ENCODE measurements around the gene FNIP2.
A peak's percentile ranks its signal among the peaks of the same experiment; 100 is the strongest.
"Not testable (repeated sequence)": the region's sequence is repeated elsewhere in the genome, so short reads cannot be mapped to it uniquely, and the experiment has no call there.

The FNIP2 gene

DNA sequence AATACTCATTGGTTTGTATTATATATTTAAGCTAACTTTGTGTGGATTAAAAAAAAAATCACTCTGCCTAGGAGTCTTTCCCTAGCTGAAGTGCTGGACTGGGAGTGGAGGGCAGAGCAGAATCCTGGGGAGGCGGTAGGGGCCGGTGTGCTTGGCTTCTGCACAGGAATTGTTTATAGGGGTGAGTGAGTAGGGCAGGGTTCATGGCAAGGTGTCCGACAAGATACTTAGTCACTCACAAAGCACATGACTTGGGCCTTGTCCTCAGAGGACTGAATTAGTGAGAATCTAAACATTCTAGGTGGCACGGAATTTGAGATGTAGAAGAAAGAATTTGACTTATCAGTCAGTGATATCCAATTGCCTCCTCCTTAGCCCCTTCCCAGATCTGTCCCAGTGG, 32.2 kb downstream of the FNIP2 start:
- DNase-seq (ENCODE audit: extremely low spot score), result no peak
- TF ChIP-seq, protein P1, sequence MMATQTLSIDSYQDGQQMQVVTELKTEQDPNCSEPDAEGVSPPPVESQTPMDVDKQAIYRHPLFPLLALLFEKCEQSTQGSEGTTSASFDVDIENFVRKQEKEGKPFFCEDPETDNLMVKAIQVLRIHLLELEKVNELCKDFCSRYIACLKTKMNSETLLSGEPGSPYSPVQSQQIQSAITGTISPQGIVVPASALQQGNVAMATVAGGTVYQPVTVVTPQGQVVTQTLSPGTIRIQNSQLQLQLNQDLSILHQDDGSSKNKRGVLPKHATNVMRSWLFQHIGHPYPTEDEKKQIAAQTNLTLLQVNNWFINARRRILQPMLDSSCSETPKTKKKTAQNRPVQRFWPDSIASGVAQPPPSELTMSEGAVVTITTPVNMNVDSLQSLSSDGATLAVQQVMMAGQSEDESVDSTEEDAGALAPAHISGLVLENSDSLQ (IDR thresholded peaks at IDR 0.05), result no peak
- TF ChIP-seq FOXK2 (IDR thresholded peaks at IDR 0.05) (no peak), SUZ12 (IDR thresholded peaks at IDR 0.05) (no peak), ZNF384 (IDR thresholded peaks at IDR 0.05) (no peak), TARDBP (IDR thresholded peaks at IDR 0.05) (no peak)
- CTCF ChIA-PET, result interaction anchor here (2.0 kb wide), 1 partner anchor 9 kb away, joined by 6 read pairs; no protein-coding TSS in a partner anchor
- POLR2A ChIA-PET, result no interaction called here

DNA sequence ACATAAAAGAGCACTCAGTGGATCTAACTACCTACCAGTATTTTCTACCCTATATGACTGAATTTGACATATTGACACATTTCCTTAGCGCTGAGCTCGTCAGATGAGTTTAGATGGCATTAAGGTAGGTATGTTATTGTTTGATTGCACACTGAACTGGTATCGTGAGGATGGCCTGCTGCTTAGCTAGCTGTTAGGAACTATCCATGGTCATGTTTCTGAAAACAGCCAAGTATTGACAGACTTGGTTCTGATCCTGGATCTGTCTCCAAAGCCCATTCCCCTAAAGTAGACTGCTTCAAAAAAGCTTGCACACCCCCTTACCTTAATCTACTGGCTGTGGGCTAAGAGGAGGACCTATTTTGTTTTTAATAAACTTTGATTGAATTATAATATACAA, 32.9 kb downstream of the FNIP2 start:
- ChIA-PET CTCF (no interaction called here), POLR2A (no interaction called here)
- no peak for TF ChIP-seq ELF4 (IDR thresholded peaks at IDR 0.05)
- no peak for TF ChIP-seq CTBP1 (IDR thresholded peaks at IDR 0.05; ENCODE audit: borderline replicate concordance)
- no peak for TF ChIP-seq LEF1 (IDR thresholded peaks at IDR 0.05; ENCODE audit: borderline replicate concordance)
- no peak for TF ChIP-seq HDGF (IDR thresholded peaks at IDR 0.05; ENCODE audit: borderline replicate concordance)
- TF ChIP-seq ARNT (IDR thresholded peaks at IDR 0.05), result no peak
- no peak for TF ChIP-seq SUZ12 (IDR thresholded peaks at IDR 0.05)
- no peak for TF ChIP-seq L3MBTL2 (conservative IDR thresholded peaks at IDR 0.05)
- no peak for TF ChIP-seq FOXK2 (IDR thresholded peaks at IDR 0.05)
- no peak for TF ChIP-seq FOXM1 (IDR thresholded peaks at IDR 0.05; ENCODE audit: borderline replicate concordance)
- no peak for TF ChIP-seq NFRKB (IDR thresholded peaks at IDR 0.05)
- DNase-seq (ENCODE audit: extremely low spot score), result no peak

DNA sequence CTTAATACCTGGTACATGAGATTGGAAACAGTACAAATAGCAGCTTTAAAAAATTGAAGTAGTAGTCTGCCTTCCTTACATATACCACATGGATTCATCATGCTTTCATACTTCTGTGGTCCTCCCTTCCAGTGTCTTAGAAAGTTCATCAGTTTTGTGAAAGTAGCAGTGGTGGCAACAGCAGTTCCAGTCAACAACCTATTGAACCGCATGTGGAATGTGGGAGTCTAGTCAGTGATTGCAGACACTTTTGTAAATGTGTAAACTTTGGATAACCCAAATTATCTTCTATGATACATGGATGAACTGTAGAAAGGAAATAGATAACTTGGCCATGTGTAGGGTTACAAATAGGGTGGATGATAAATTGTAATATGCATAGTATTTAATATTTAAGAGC, 34.1 kb downstream of the FNIP2 start:
- no peak for DNase-seq (ENCODE audit: extremely low spot score)
- ChIA-PET POLR2A (no interaction called here), CTCF (interaction anchor here (0.7 kb wide), 1 partner anchor 398 kb away, joined by 3 read pairs; no protein-coding TSS in a partner anchor)
- TF ChIP-seq SP1 (IDR thresholded peaks at IDR 0.05) (no peak), TARDBP (IDR thresholded peaks at IDR 0.05) (no peak), FOXA1 (IDR thresholded peaks at IDR 0.05) (no peak)

DNA sequence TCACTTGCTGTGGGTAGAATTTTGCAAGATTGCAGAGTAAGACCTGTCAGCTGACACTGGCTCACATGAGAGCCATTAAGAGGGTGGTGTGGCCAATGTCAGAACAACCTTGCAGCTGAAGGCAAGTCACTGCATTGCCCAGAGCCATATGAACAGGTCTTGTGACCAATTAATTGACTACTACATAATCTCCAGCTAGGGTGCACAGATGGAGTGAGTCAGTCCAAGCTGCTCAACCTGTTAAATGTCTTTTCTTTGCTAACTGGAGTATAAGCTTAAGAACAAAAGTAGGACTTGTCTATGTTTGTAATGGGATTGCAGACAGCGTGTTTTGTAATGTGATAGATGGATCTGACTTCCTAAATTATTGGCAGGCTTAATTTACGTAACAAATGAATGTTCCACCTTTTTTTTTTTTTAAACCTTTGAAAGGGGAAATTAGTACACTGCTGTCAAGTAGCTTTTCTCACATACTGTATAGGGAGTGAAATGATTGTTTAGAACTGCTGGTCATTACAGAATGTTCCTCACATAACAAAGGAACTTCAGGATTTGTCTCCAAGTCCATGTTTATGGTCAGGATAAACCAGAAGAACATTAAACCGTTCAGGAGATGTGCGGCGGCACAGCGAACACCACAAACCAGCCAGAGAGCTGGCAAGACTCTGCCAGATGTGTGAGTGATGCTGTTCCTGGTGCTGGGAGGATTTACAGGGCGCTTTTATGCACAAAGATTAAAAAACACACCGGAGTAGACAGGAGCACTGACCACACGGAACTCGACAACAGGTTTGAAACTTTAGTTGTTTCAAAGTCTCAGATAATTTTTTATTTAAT, 37.0 kb downstream of the FNIP2 start:
- ChIA-PET POLR2A (interaction anchor here (0.8 kb wide), 1 partner anchor 36 kb away, joined by 3 read pairs; the partner anchor contains the start of gene FNIP2), CTCF (interaction anchor here (0.6 kb wide), 1 partner anchor 550 kb away, joined by 4 read pairs; no protein-coding TSS in a partner anchor)
- TF ChIP-seq L3MBTL2 (conservative IDR thresholded peaks at IDR 0.05) (no peak), LEF1 (IDR thresholded peaks at IDR 0.05; ENCODE audit: borderline replicate concordance) (no peak), ZNF384 (IDR thresholded peaks at IDR 0.05) (no peak), TARDBP (IDR thresholded peaks at IDR 0.05) (no peak)
- TF ChIP-seq, protein P1 (IDR thresholded peaks at IDR 0.05), result 0 out of 2 replicates have a peak, but pooled peaks have one; percentile 24
- DNase-seq (ENCODE audit: extremely low spot score), result no peak

DNA sequence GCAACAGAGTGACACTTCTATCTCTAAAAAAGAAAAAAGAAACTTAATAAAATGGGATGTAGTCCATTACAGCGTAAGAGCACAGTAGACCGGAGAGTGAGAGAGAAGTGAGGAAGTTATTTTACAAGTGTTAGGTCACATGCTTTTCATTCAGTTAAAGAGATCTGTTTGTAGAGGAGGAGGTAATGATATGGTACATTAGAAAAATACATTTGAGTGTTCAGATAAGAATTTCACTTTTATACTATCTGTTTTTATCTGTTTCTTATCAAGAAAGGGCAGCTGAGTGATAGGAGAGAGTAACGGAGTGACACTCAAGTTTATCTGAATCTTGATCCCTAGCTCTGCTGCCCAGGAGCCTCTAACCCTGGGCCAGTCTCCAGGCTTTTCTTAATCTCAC, 38.9 kb downstream of the FNIP2 start:
- ChIA-PET CTCF (no interaction called here), POLR2A (no interaction called here)
- no peak for TF ChIP-seq CTBP1 (IDR thresholded peaks at IDR 0.05; ENCODE audit: borderline replicate concordance)
- TF ChIP-seq SP1 (IDR thresholded peaks at IDR 0.05), result no peak
- TF ChIP-seq ARNT (IDR thresholded peaks at IDR 0.05), result no peak
- no peak for TF ChIP-seq NFRKB (IDR thresholded peaks at IDR 0.05)
- no peak for TF ChIP-seq L3MBTL2 (conservative IDR thresholded peaks at IDR 0.05)
- DNase-seq (ENCODE audit: extremely low spot score), result no peak

DNA sequence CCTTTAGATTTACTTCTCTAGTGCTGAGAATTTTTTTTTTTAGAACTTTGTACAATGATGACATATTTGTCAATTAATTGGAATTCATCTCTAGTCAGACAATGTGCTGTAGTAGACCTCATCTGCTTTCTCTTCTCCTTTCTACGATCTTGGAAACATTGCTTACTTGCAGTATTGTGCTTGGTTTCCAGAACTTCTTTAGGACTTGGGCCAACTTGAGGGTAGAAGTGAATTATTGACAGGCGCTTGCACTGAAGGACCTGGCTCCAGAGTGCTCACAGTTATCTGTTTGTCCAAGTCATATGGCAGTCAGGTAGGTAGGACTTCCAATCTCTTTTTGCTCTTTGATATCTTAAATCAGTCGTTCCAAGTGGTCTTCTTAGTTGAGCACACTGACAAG, 39.6 kb downstream of the FNIP2 start:
- TF ChIP-seq FOXK2 (IDR thresholded peaks at IDR 0.05), result no peak
- TF ChIP-seq SP1 (IDR thresholded peaks at IDR 0.05), result no peak
- no peak for TF ChIP-seq L3MBTL2 (conservative IDR thresholded peaks at IDR 0.05)
- no peak for TF ChIP-seq HDGF (IDR thresholded peaks at IDR 0.05; ENCODE audit: borderline replicate concordance)
- no peak for TF ChIP-seq FOXM1 (IDR thresholded peaks at IDR 0.05; ENCODE audit: borderline replicate concordance)
- TF ChIP-seq BHLHE40 (IDR thresholded peaks at IDR 0.05; ENCODE audit: borderline replicate concordance), result no peak
- TF ChIP-seq FOXA1 (IDR thresholded peaks at IDR 0.05), result no peak
- no peak for TF ChIP-seq SUZ12 (IDR thresholded peaks at IDR 0.05)
- no peak for TF ChIP-seq CTBP1 (IDR thresholded peaks at IDR 0.05; ENCODE audit: borderline replicate concordance)
- no peak for TF ChIP-seq TARDBP (IDR thresholded peaks at IDR 0.05)
- TF ChIP-seq ELF4 (IDR thresholded peaks at IDR 0.05), result no peak
- TF ChIP-seq LEF1 (IDR thresholded peaks at IDR 0.05; ENCODE audit: borderline replicate concordance), result no peak
- TF ChIP-seq ARNT (IDR thresholded peaks at IDR 0.05), result no peak

DNA sequence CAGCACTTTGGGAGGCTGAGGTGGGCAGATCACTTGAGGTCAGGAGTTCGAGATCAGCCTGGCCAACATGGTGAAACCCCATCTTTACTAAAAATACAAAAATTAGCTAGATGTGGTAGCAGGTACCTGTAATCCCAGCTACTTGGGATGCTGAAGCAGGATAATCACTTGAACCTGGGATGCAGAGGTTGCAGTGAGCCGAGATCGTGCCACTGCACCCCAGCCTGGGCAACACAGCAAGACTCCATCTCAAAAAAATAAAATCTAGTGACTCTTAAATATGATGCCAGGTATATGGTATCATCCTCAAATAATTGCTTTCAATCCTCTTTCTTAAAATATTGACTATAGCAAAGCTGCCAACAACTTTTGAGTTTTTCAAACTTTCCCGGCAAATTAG, 40.4 kb downstream of the FNIP2 start:
- CTCF ChIA-PET, result interaction anchor here (0.9 kb wide), 1 partner anchor 43 kb away, joined by 3 read pairs; no protein-coding TSS in a partner anchor
- not testable (repeated sequence) for DNase-seq (ENCODE audit: extremely low spot score)
- POLR2A ChIA-PET, result interaction anchor here (1.4 kb wide), 1 partner anchor 9 kb away, joined by 4 read pairs; no protein-coding TSS in a partner anchor

More for the DNA sequence above, 39.6 kb downstream of the FNIP2 start:
- no peak for DNase-seq (ENCODE audit: extremely low spot score)
- POLR2A ChIA-PET, result no interaction called here
- CTCF ChIA-PET, result no interaction called here

Measured in HEK293T (cell line).